Measurements from ENCODE around the gene SERPINE2.

DNA sequence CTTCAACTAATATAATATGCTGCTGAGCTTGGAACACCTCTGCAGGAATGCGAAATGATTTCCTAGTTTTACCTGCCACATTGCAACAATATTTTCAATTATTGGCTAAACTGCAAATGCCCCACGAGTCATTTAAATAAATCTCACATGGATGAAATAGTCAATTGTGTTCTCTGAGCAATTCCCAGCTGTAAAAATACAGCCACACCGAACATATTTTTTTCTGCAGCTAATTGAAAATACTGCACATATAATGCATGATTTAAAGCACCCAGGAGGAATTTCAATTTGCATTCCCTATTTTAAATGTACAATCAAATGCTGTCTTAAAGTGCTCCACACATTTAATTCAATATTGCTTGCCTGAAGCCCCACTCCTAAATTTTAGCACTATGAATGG is 18.6 kb downstream of the SERPINE2 start:
- TF ChIP-seq CTCF (IDR thresholded peaks at IDR 0.05; ENCODE audit: extremely low read depth in 1 of 2, insufficient read depth in 1 of 2, low read depth in 1 of 2, low read length in 2 of 2) (no peak), JUN (IDR thresholded peaks at IDR 0.05; ENCODE audit: borderline replicate concordance, insufficient read depth, insufficient read length, low read depth) (no peak), POLR2A (IDR thresholded peaks at IDR 0.05; ENCODE audit: low read depth, low read length) (no peak), POLR2AphosphoS5 (IDR thresholded peaks at IDR 0.05; ENCODE audit: insufficient read depth, low read depth, low read length) (no peak)

Data from endothelial cell of umbilical vein (primary cell).